Measurements from ENCODE around the gene PYCR2. TPM values are rescaled to one million over a fixed set of nuclear protein-coding genes. Genes with fewer than 3 reads are reported as not detected.

The PYCR2 gene
- total and polyA plus RNA-seq, 2 of the 8 experiments (the other 6 are each of a cell fraction or from before 2014, with no cell fraction given): 79.3 to 84.6 TPM

- no peak for FAIRE-seq
Measured at GRCh38 chr1:225963735-225964530, 39.9 kb upstream of the PYCR2 start.

More at GRCh38 chr1:225963735-225964530, 39.9 kb upstream of the PYCR2 start:
- 93% methylated on average over 14 of the region's 15 CpGs; no CpG with 5 or more reads in 1 of the 2 experiments for WGBS, 2 experiments (ENCODE audit: extremely low coverage in 1 of 2, insufficient coverage in 1 of 2, insufficient read length in 1 of 2, insufficient replicate concordance in 2 of 2, low coverage in 1 of 2, low lambda C conversion rate in 2 of 2, missing lambda C conversion rate in 1 of 2)
- Histone ChIP-seq H4K8ac (ENCODE audit: extremely low read depth, insufficient read depth, low read length) (no peak overlapping the region), H3K4me2 (ENCODE audit: insufficient read depth in 1 of 2, low read depth in 2 of 2, low read length in 2 of 2) (no peak overlapping the region), H4K20me1 (replicated peaks in 1 of 2; ENCODE audit: control insufficient read depth in 1 of 2, insufficient read depth in 2 of 2, low read length in 2 of 2) (no peaks in the 10 kb centered on the region), H2BK20ac (ENCODE audit: low read length) (no peak overlapping the region), H2BK5ac (ENCODE audit: low read depth, low read length) (no peak overlapping the region), H3K23ac (ENCODE audit: insufficient read length) (no peak overlapping the region), H3K56ac (replicated peaks; ENCODE audit: insufficient read length, low read depth, low read length) (no peak overlapping the region), H3K36me3 (ENCODE audit: control insufficient read depth in 2 of 4, insufficient read depth in 4 of 4, low read length in 3 of 4) (no peaks in the 10 kb centered on the region), H2AFZ (ENCODE audit: low read length) (no peak overlapping the region), H3K79me1 (ENCODE audit: low read depth, low read length) (no peaks in the 10 kb centered on the region), H3K27ac (ENCODE audit: low read depth, low read length) (no peak overlapping the region), H4K91ac (replicated peaks; ENCODE audit: insufficient read length, low read length) (no peak overlapping the region), H3K18ac (ENCODE audit: extremely low read depth, low read length) (no peak overlapping the region), H3K4ac (replicated peaks; ENCODE audit: insufficient read length, low read depth, low read length) (no peak overlapping the region), H2BK12ac (ENCODE audit: low read depth, low read length) (no peak overlapping the region), H3K23me2 (ENCODE audit: low read depth, low read length) (no peaks in the 10 kb centered on the region), H3K79me2 (ENCODE audit: control insufficient read depth in 1 of 2, insufficient read depth in 2 of 2, low read length in 2 of 2) (no peaks in the 10 kb centered on the region), H2BK15ac (ENCODE audit: low read length) (no peak overlapping the region), H2BK120ac (replicated peaks; ENCODE audit: low read depth, low read length) (no peak overlapping the region), H4K5ac (ENCODE audit: insufficient read length, low read depth, low read length) (no peak overlapping the region), H3K14ac (ENCODE audit: insufficient read length) (no peak overlapping the region), H3K4me3 (ENCODE audit: extremely low read depth in 1 of 4, insufficient read depth in 2 of 4, low read depth in 3 of 4, low read length in 4 of 4) (no peak overlapping the region), H3K9me3 (ENCODE audit: insufficient read depth in 2 of 2, low read depth in 1 of 2, low read length in 1 of 2) (no peaks in the 10 kb centered on the region), H3K9ac (replicated peaks in 1 of 4; ENCODE audit: extremely low read depth in 1 of 4, low read depth in 3 of 4, low read length in 3 of 4) (no peak overlapping the region), H3K4me1 (replicated peaks in 1 of 4; ENCODE audit: control insufficient read depth in 3 of 4, insufficient read depth in 4 of 4, low read length in 3 of 4) (no peaks in the 10 kb centered on the region), H2AK5ac (ENCODE audit: low read depth, low read length) (no peak overlapping the region), H3K27me3 (replicated peaks in 1 of 4; ENCODE audit: control insufficient read depth in 3 of 4, extremely low read depth in 1 of 4, insufficient read depth in 3 of 4, low read length in 3 of 4) (no peaks in the 10 kb centered on the region)
- CTCF ChIA-PET (ENCODE audit: partially characterized antibody): interaction anchor here (0.6 to 7.4 kb wide), 19 partner anchors 9 to 489 kb away, joined by 3 to 86 read pairs (median 6); partner anchors contain the start of genes LEFTY2 and SDE2
- POLR2A ChIA-PET (ENCODE audit: partially characterized antibody): interaction anchor here (0.6 to 1.4 kb wide), 3 partner anchors 18 to 105 kb away, joined by 3 to 4 read pairs (median 3); no protein-coding TSS in a partner anchor
- no peak for TF ChIP-seq RXRA (IDR thresholded peaks at IDR 0.05; ENCODE audit: insufficient read depth, low read depth, low read length)
- no peak for DNase-seq (ENCODE audit: low read depth in 1 of 2, low spot score in 2 of 2)
